Ammon's horn (tissue), 1 donor: ENCODE data around the gene FRZB.
"Not testable (repeated sequence)": the region's sequence is repeated elsewhere in the genome, so short reads cannot be mapped to it uniquely, and the experiment has no call there.

ENCODE experiments used
- DNase-seq: peaks from one replicate; pipeline ENCODE4 v3.0.0-alpha.2; 2016; ENCODE audit warnings: low spot score

FRZB gene

DNA sequence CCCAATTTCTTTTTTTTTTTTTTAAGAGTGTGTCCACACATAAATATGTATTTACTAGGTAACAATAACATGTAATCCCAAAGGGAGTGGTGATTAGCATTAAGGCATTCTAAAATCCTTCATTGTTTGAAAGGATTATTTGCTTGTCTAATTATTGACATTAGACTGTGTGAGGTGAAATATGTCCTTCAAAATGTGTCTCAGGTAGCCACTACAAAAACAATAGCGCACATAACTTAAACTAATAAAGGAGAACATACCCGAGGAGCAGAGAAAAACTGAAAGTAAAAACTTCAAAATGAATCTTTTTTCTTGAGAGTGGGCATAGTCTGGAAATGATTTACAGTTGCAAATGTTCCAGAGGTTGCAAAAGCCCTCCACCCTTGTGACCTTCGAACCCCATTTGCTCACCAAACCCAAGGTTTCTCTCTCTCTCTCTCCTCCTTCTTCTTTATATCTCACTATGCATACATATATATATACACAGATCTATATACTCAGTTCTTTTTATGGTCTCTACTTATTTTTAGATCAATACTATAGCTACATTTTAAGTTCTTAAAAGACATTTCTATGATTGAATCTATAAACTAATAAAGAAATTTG is 24.4 kb upstream of the FRZB start:
- DNase-seq = no peak

DNA sequence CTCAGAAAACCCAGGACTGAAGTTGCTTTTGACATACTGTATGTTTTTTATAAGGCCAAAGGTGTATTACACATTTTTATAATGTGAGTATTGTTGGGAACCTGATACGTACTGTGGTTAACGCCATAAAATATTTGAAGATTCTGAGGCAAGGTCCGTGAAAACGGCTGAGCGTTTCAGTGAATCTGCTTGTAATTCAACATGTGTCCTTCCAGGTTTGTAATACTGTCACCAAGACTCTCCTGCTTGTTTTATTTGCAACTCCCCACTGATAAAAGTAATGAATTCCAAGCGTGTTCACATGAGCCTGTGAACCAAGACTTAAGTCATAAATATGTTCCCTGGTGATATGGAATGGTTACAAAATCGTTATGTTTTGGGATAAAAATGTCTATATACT is 23.9 kb upstream of the FRZB start:
- no peak for DNase-seq

DNA sequence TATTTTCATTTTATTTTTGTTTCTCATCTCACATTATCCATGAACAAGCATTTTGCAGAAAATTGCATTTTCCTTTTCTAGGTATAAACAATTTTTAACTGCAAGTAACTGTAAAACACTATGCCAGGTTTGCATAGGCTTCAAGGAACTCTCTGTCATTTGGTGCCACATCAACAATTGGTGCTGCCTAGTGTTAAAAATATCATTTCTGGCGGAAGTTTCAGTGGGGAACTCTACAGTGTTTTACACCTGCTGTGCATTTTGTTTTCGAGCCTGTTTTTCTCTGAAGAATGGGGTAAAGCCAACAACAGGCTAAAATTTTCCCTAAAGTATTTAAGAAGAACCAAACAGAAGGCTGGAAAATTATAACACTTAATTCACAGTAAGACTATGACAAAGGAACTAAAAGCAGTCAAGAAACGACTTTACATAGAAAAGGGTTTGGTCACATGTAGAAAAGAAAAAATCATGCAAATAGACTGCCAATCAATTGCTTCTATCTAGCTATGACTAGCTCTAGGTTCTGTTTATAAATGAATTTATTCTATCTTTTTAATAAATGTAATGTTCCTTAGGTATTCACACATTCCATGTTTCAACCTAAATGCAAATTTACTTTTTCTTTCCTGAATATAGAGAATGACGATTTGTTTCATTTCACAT is 21.4 kb upstream of the FRZB start:
- no peak for DNase-seq

GRCh38 chr2:182887093-182887492 is 20.7 kb upstream of the FRZB start:
- DNase-seq = no peak

DNA sequence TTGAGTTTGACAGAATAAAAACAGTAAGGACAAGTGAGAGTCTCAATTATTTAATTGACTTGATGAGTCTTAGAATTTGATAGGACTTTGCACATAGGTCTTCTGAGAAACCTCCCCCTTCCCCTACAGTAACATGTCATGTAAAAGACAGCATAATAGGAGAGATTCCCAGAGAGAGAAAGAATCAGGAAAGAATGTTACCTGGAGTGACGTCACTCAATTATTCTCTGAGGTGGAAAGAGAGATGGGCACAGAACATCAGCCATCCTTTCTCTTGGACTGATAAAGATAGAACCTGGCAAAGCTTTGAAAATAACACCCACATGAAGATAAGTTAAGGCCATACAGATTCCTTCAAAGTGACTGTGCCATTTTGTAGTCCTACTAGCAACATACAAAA is 19.3 kb upstream of the FRZB start:
- DNase-seq = no peak

- DNase-seq = no peak
Measured at GRCh38 chr2:182883451-182883850, 17.0 kb upstream of the FRZB start.

DNA sequence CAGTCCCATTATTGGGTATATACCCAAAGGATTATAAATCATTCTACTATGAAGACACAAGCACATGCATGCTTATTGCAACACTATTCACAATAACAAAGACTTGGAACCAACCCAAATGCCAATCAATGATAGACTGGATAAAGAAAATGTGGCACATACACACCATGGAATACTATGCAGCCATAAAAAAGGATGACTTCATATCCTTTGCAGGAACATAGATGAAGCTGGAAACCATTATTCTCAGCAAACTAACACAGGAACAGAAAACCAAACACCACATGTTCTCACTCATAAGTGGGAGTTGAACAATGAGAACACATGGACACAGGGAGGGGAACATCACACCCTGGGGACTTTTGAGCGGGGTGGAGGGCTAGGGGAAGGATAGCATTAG is 13.7 kb upstream of the FRZB start:
- not testable (repeated sequence) for DNase-seq

DNA sequence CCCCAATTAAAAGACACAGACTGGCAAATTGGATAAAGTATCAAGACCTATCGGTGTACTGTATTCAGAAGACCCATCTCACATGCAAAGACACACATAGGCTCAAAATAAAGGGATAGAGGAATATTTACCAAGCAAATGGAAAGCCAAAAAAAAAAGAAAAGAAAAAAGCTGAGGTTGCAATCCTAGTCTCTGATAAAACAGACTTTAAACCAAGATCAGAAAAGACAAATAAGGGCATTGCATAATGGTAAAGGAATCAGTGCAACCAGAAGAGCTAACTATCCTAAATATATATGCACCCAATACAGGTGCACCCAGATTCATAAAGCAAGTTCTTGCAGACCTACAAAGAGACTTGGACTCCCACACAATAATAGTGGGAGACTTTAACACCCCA is 10.2 kb upstream of the FRZB start:
- DNase-seq = not testable (repeated sequence)

GRCh38 chr2:182870227-182870626 is 3.8 kb upstream of the FRZB start:
- DNase-seq = no peak

GRCh38 chr2:182868054-182868796 is 1.8 kb upstream of the FRZB start:
- peak; percentile 36 for DNase-seq

DNA sequence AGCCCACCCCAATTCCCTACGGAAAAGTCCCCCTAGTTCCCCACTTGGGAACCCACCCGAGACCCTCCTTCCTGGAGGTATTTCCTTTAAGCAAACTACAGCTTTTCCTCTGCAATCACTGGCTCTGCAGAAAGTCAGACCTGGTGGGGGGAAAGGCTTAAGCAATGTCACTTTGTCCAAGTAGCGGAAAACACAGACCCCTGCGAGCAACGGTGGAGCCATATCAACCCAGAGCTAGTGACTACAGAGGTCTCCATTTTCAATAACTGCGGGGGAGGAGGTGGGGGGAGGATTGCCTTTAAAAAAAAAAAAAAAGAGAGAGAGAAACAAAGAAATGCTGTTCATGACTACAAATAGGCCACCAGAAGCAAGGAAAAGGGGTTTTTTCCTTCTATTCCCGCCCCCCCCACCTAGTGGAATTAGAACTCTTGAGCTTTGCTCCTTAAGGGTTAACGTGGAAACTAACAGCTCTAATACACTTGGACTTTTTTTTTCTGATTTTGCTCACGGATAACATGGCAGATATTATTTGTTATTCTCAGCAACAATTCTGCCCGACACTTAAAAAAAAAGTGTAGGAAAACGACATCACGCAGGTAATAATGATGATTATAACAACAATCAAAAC is 1.1 kb upstream of the FRZB start:
- DNase-seq = no peak

- peak; percentile 7 for DNase-seq
Measured at GRCh38 chr2:182866095-182866460, 359 bp downstream of the FRZB start.

- no peak for DNase-seq
Measured at GRCh38 chr2:182864949-182865570, 1.4 kb downstream of the FRZB start.

GRCh38 chr2:182863642-182864041 is 2.8 kb downstream of the FRZB start:
- DNase-seq = no peak

DNA sequence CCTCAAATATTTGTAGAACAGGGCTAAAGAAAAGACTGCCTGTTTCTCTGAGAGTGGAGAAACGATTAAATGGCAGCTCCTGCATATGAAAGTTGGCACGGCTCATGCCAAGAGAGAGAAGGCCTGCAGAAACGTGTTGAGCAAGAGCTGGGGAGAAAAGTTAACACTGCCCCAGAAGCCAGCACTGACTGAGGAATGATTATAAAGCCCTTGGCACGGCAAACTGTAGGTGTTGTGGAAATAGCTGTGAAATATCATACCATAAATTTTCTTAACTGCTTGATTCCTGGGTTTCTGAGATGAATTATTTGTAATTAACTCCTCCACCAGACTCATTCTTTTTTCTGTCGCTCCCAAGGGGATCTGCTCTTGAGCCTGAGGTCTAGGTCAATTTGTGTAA is 4.3 kb downstream of the FRZB start:
- DNase-seq = no peak

- DNase-seq = no peak
Measured at GRCh38 chr2:182860858-182861257, 5.6 kb downstream of the FRZB start.

DNA sequence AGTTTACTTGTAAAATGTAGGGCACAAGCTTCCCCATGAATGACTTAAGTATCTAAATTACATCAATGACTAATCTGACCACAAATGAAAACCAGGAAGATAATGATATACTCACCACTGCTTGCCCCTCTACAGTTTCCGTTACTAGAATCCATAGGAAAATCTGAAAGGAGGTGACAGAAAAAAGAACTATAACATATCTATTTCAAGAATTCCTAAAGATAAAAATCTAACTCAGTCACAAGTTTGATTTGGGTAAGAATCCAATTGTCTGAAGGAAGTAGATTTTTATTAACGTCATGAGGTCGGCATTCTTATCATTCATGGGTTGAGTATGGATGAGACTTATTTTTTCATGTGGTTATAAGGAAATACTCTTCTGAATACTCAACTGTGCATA is 7.8 kb downstream of the FRZB start:
- no peak for DNase-seq

DNA sequence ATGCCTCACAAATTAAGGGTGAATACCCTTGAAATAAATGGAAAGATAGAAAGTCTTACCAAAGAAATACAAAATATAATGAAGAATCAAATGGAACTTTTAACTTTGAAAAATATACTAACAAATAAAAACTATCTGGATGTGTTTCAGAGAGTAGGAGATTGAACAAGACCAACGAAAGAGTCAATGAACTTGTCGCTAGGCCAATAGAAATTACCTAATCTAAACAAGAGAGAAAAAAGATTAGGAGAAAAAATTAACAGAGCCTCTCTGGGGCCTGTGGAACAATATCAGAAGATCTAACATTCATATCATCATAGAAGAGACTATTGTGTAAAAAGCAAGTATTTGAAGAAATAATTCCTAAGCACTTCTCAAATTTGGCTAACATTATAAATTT is 11.1 kb downstream of the FRZB start:
- no peak for DNase-seq

- no peak for DNase-seq
Measured at GRCh38 chr2:182854375-182855105, 11.9 kb downstream of the FRZB start.

GRCh38 chr2:182852801-182853200 is 13.6 kb downstream of the FRZB start:
- DNase-seq = no peak

- DNase-seq = no peak
Measured at GRCh38 chr2:182852090-182852489, 14.3 kb downstream of the FRZB start.
